ENCODE results near the gene MBNL2.

Gene MBNL2

GRCh38 chr13:97283888-97284287 is 61.8 kb downstream of the MBNL2 start:
- peaks cover 38% of the 10 kb centered on the region for H3K4me1 Mint-ChIP-seq
- no peak for TF ChIP-seq CTCF (IDR thresholded peaks at IDR 0.05; ENCODE audit: unreplicated experiment in 3 of 3)
- no peak overlapping the region for H3K4me3 Mint-ChIP-seq
- H3K9me3 Mint-ChIP-seq, result no peaks in the 10 kb centered on the region
- H3K27ac Mint-ChIP-seq, result no peak overlapping the region
- H3K36me3 Mint-ChIP-seq (ENCODE audit: low read depth), result peaks cover 16% of the 10 kb centered on the region
- H3K27me3 Mint-ChIP-seq (ENCODE audit: low read depth), result no peaks in the 10 kb centered on the region

GRCh38 chr13:97284558-97284957 is 62.4 kb downstream of the MBNL2 start:
- H3K4me1 Mint-ChIP-seq, result peaks cover 33% of the 10 kb centered on the region
- no peak for TF ChIP-seq CTCF (IDR thresholded peaks at IDR 0.05; ENCODE audit: unreplicated experiment in 3 of 3)
- H3K27ac Mint-ChIP-seq, result no peak overlapping the region
- H3K36me3 Mint-ChIP-seq (ENCODE audit: low read depth), result peaks cover 16% of the 10 kb centered on the region
- no peak overlapping the region for H3K4me3 Mint-ChIP-seq
- no peaks in the 10 kb centered on the region for H3K9me3 Mint-ChIP-seq
- no peaks in the 10 kb centered on the region for H3K27me3 Mint-ChIP-seq (ENCODE audit: low read depth)

- Mint-ChIP-seq H3K9me3 (no peaks in the 10 kb centered on the region), H3K4me3 (no peak overlapping the region), H3K36me3 (ENCODE audit: low read depth) (peaks cover 16% of the 10 kb centered on the region), H3K4me1 (peaks cover 24% of the 10 kb centered on the region), H3K27ac (no peak overlapping the region), H3K27me3 (ENCODE audit: low read depth) (no peaks in the 10 kb centered on the region)
- no peak for TF ChIP-seq CTCF (IDR thresholded peaks at IDR 0.05; ENCODE audit: unreplicated experiment in 3 of 3)
Observed at GRCh38 chr13:97285221-97285955, 63.3 kb downstream of the MBNL2 start.

- H3K4me1 Mint-ChIP-seq, result peaks cover 24% of the 10 kb centered on the region
- H3K27me3 Mint-ChIP-seq (ENCODE audit: low read depth), result no peaks in the 10 kb centered on the region
- peaks cover 22% of the 10 kb centered on the region for H3K36me3 Mint-ChIP-seq (ENCODE audit: low read depth)
- no peaks in the 10 kb centered on the region for H3K9me3 Mint-ChIP-seq
- no peak for TF ChIP-seq CTCF (IDR thresholded peaks at IDR 0.05; ENCODE audit: unreplicated experiment in 3 of 3)
- no peak overlapping the region for H3K27ac Mint-ChIP-seq
- H3K4me3 Mint-ChIP-seq, result no peak overlapping the region
Observed at GRCh38 chr13:97286317-97287046, 64.3 kb downstream of the MBNL2 start.

- no peak for TF ChIP-seq CTCF (IDR thresholded peaks at IDR 0.05; ENCODE audit: unreplicated experiment in 3 of 3)
Observed at GRCh38 chr13:97287047-97287383, 64.9 kb downstream of the MBNL2 start.

More at GRCh38 chr13:97287047-97287383, 64.9 kb downstream of the MBNL2 start:
- Mint-ChIP-seq H3K27ac (no peak overlapping the region), H3K9me3 (no peaks in the 10 kb centered on the region), H3K4me3 (no peak overlapping the region), H3K4me1 (peaks cover 24% of the 10 kb centered on the region), H3K36me3 (ENCODE audit: low read depth) (peaks cover 22% of the 10 kb centered on the region), H3K27me3 (ENCODE audit: low read depth) (no peaks in the 10 kb centered on the region)

Data from nephron (organoid).